Activated CD8-positive, alpha-beta T cell treated with anti-CD3 and anti-CD28 coated beads, Interleukin-2, amount 10 ng/mL, durations not matched to agents 7 days and 5 days (primary cell): ENCODE results near the gene PRRG3. TPM values are rescaled to one million over a fixed set of nuclear protein-coding genes. Genes with fewer than 3 reads are reported as not detected.

Experiments used
- ATAC-seq: fragments of 150-1000 bp; cut with Tn5 transposase; one replicate; pipeline ENCODE4 v1.10.0; 2021; ENCODE audit warnings: moderate library complexity
- CTCF ChIA-PET: fragments of 350-600 bp; sonication (Branson Sonifier 250); formaldehyde crosslinking; loops from one replicate; lab custom pipeline; 2021; ENCODE audit warnings: antibody characterized with exemption; lab: Charles Lee
- POLR2A ChIA-PET: fragments of 350-600 bp; sonication (Branson Sonifier 250); formaldehyde crosslinking; loops from one replicate; lab custom pipeline; 2021; ENCODE audit warnings: antibody characterized with exemption; lab: Charles Lee
- DNase-seq: peaks from one replicate; pipeline ENCODE4 v3.0.0-alpha.2; 2020
- H3K27ac Mint-ChIP-seq: one replicate; pipeline ENCODE4 v1.8.0; 2021; ENCODE audit warnings: mild to moderate bottlenecking, mixed read lengths
- H3K27me3 Mint-ChIP-seq: one replicate; pipeline ENCODE4 v1.8.0; 2021; ENCODE audit warnings: low read depth, mixed read lengths
- H3K36me3 Mint-ChIP-seq: one replicate; pipeline ENCODE4 v1.8.0; 2021; ENCODE audit warnings: low read depth, mixed read lengths
- H3K4me1 Mint-ChIP-seq: one replicate; pipeline ENCODE4 v1.8.0; 2021; ENCODE audit warnings: low read depth, mixed read lengths
- H3K4me3 Mint-ChIP-seq: one replicate; pipeline ENCODE4 v1.8.0; 2021; ENCODE audit warnings: mild to moderate bottlenecking, mixed read lengths
- H3K9me3 Mint-ChIP-seq: one replicate; pipeline ENCODE4 v1.8.0; 2022; ENCODE audit warnings: mixed read lengths; ENCODE audit not compliant: insufficient read depth
- total RNA-seq, 2 experiments: library from RNA; stranded (reverse); gene quantifications; one replicate each; pipeline ENCODE4 v1.2.3, GENCODE V29; 2021

PRRG3 gene
- total RNA-seq, 2 experiments from 2014 or later = not detected

DNA sequence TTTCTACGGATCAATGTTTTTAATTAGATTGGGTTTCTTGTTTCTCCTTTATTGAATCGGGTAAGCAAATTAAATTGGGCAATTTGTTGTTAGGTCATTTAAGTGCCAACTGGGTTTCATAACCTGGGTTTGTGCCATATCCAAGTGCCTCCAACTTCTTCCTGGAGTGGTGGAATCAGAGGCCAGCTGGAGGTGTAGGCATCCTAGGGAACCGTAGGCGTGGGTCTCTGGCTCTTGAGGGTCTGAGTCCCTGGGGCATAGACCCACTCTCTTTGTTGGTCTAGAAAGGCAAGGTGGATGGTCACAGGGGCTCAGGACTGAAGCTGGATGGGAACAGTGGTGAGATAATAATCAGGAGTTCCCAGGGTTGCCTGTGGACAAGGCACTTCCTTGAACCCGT, 57.6 kb downstream of the PRRG3 start:
- ChIA-PET POLR2A (no interaction called here), CTCF (interaction anchor here (3.5 kb wide), 1 partner anchor 880 kb away, joined by 18 read pairs; no protein-coding TSS in a partner anchor)
- no peak overlapping the region for H3K4me3 Mint-ChIP-seq
- H3K4me1 Mint-ChIP-seq = no peaks in the 10 kb centered on the region
- ATAC-seq = no peak
- no peak for DNase-seq
- peaks cover 2% of the 10 kb centered on the region for H3K27me3 Mint-ChIP-seq
- H3K9me3 Mint-ChIP-seq = no peaks in the 10 kb centered on the region
- no peak overlapping the region for H3K27ac Mint-ChIP-seq
- no peaks in the 10 kb centered on the region for H3K36me3 Mint-ChIP-seq

- no peak overlapping the region for H3K4me3 Mint-ChIP-seq
- no peaks in the 10 kb centered on the region for H3K36me3 Mint-ChIP-seq
- no peaks in the 10 kb centered on the region for H3K4me1 Mint-ChIP-seq
- ChIA-PET CTCF (interaction anchor here (3.5 kb wide), 1 partner anchor 879 kb away, joined by 18 read pairs; no protein-coding TSS in a partner anchor), POLR2A (no interaction called here)
- no peak overlapping the region for H3K27ac Mint-ChIP-seq
- DNase-seq = peak; percentile 24
- no peaks in the 10 kb centered on the region for H3K9me3 Mint-ChIP-seq
- ATAC-seq = no peak
- H3K27me3 Mint-ChIP-seq = peaks cover 2% of the 10 kb centered on the region
Measured at GRCh38 chrX:151753313-151754046, 58.2 kb downstream of the PRRG3 start.

DNA sequence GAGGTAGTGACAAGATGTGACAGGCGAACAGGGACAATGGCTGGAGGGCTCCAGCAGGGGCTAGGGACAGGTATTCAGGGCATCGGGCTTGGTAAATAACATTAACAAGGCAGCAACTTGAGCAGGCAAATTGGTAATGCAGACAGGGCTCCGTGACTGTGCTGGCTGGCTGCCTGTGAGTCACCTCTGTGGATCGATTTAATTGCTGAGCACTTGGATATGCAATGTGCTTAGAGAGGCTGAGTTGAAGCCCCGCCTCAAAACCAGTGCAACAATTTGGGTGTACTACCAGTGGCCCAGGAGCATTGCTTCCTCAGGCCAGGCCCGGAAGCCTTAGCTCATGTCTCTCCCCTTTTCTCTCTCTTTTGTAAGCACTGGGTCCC, 58.8 kb downstream of the PRRG3 start:
- peaks cover 2% of the 10 kb centered on the region for H3K27me3 Mint-ChIP-seq
- H3K9me3 Mint-ChIP-seq = no peaks in the 10 kb centered on the region
- H3K4me1 Mint-ChIP-seq = no peaks in the 10 kb centered on the region
- ChIA-PET CTCF (interaction anchor here (3.5 kb wide), 1 partner anchor 879 kb away, joined by 18 read pairs; no protein-coding TSS in a partner anchor), POLR2A (no interaction called here)
- no peaks in the 10 kb centered on the region for H3K36me3 Mint-ChIP-seq
- H3K27ac Mint-ChIP-seq = no peak overlapping the region
- H3K4me3 Mint-ChIP-seq = no peak overlapping the region
- ATAC-seq (no peak), DNase-seq (no peak)

DNA sequence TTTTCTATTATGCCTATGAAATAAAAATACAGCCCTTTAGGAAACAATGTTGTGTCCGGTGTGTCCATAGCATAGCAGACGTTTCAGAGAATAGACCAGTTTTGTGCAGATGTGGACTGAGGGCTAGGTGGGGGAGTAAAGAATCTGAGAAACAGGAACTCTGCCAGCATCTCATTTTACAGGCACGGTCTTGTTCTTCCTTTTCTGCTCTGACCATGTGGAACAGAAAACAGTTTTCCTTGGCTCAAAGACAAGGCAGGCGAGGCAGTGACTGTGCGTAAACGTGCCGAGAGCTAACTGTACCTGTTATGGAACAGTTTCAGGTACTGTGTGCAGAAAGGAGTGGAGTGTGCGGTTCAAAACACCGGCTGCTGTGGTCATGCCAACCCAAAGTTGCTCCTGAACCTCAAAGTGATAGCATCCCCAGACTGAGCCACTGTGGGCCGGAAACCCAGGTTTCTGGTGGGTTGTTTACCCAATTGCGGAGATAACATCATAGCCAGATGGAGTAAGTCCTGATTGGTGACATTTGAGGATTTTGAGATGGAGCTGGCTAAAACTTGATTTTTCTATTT, 59.5 kb downstream of the PRRG3 start:
- Mint-ChIP-seq H3K9me3 (no peaks in the 10 kb centered on the region), H3K27me3 (peaks cover 2% of the 10 kb centered on the region), H3K27ac (no peak overlapping the region), H3K4me3 (no peak overlapping the region), H3K4me1 (no peaks in the 10 kb centered on the region), H3K36me3 (no peaks in the 10 kb centered on the region)
- POLR2A ChIA-PET = no interaction called here
- CTCF ChIA-PET = no interaction called here
- ATAC-seq (no peak), DNase-seq (no peak)

Other genes with a start within 250 kb of the PRRG3 start
- gene PASD1, start 131.8 kb upstream of the PRRG3 start, total RNA-seq = not detected
- not detected for gene FATE1, start 20.6 kb downstream of the PRRG3 start, total RNA-seq
- gene CNGA2, start 39.3 kb downstream of the PRRG3 start, total RNA-seq = not detected
- gene MAGEA4, start 217.4 kb downstream of the PRRG3 start, total RNA-seq = not detected